HT1080 (cell line): ENCODE measurements around the gene TACC2. TPM values are rescaled to one million over a fixed set of nuclear protein-coding genes. Genes with fewer than 3 reads are reported as not detected.

Experiments used
- DNase-seq: peaks from one replicate; pipeline ENCODE4 v3.0.0-alpha.2; 2015; ENCODE audit warnings: low read depth
- total RNA-seq: library from RNA; depleted of rRNA; stranded (reverse); fragments of >200 nt; shearing (Covaris generic); gene quantifications from 2 replicates; pipeline ENCODE4 v1.2.3, GENCODE V29; 2014

Gene TACC2
- total RNA-seq, 1 experiment from 2014 or later = 20.3 TPM

- no peak for DNase-seq
These were observed 131.2 kb downstream of the TACC2 start for GRCh38 chr10:122120008-122120744.

GRCh38 chr10:122121059-122121458 lies 132.1 kb downstream of the TACC2 start:
- no peak for DNase-seq

- DNase-seq = no peak
These were observed 133.5 kb downstream of the TACC2 start for GRCh38 chr10:122122493-122122892.

- DNase-seq = no peak
These were observed 134.2 kb downstream of the TACC2 start for GRCh38 chr10:122123186-122123585.

- DNase-seq = no peak
These were observed 135.4 kb downstream of the TACC2 start for GRCh38 chr10:122124342-122124741.

- no peak for DNase-seq
These were observed 135.8 kb downstream of the TACC2 start for GRCh38 chr10:122124808-122125207.

GRCh38 chr10:122126763-122127659 lies 138.0 kb downstream of the TACC2 start:
- DNase-seq = peak; percentile 95

GRCh38 chr10:122127943-122128342 lies 139.0 kb downstream of the TACC2 start:
- peak; percentile 59 for DNase-seq

- no peak for DNase-seq
These were observed 139.4 kb downstream of the TACC2 start for GRCh38 chr10:122128357-122128756.

GRCh38 chr10:122130474-122131110 lies 141.6 kb downstream of the TACC2 start:
- no peak for DNase-seq

- no peak for DNase-seq
These were observed 143.4 kb downstream of the TACC2 start for GRCh38 chr10:122132331-122132755.

- DNase-seq = no peak
These were observed 144.1 kb downstream of the TACC2 start for GRCh38 chr10:122132882-122133565.

- no peak for DNase-seq
These were observed 146.5 kb downstream of the TACC2 start for GRCh38 chr10:122135251-122136025.

- DNase-seq = no peak
These were observed 150.1 kb downstream of the TACC2 start for GRCh38 chr10:122138831-122139625.

- no peak for DNase-seq
These were observed 150.7 kb downstream of the TACC2 start for GRCh38 chr10:122139627-122140170.

GRCh38 chr10:122140461-122140902 lies 151.5 kb downstream of the TACC2 start:
- DNase-seq = peak; percentile 87

GRCh38 chr10:122140941-122141623 lies 152.1 kb downstream of the TACC2 start:
- peak; percentile 100 for DNase-seq

- DNase-seq = peak; percentile 58
These were observed 153.1 kb downstream of the TACC2 start for GRCh38 chr10:122141821-122142640.
